GM21528 (cell line): ENCODE data around the gene KCTD16.

ENCODE experiments used
- ATAC-seq: cut with Tn5 transposase; IDR thresholded peaks from one replicate; pipeline ENCODE4 v1.9.1; 2021; ENCODE audit warnings: mild to moderate bottlenecking, moderate library complexity; ENCODE audit not compliant: unreplicated experiment, low FRiP score

KCTD16 gene

DNA sequence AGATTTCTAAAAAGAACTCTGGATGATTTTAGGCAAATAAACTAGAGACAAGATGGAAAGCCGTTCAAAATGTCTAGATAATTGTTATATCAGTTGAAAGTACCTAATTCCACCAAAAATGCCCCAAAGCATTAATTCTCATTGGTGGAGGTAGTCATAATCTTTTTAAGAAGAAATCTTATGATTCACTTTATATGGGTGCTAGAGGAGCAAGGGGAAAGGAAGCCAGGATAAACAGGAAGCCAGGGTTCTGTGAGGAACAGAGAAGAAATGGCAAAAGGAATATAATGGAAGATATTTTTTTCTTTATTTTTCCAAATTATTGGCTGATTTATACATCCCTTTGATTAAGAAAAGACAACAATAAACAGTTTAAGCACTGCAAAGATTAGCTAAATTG lies 8.0 kb upstream of the KCTD16 start:
- ATAC-seq = no peak

DNA sequence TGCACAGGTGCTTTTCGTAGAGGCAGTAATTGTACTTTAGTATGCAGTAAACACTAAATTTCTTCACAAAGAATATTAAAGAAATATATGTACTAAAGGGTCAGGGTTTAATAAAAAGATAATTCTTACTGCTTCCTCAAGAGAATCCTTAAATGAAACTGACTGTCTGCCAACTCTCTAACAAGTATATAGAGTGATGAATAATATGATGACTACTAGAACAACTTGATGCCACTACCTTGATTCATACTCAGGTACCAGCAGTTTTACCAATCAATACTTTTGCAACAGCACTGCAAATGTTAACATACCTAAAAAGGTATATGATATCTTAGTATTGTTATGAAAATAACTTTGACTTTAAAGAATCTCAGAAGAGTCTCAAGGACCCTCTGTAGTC lies 4.0 kb upstream of the KCTD16 start:
- no peak for ATAC-seq

DNA sequence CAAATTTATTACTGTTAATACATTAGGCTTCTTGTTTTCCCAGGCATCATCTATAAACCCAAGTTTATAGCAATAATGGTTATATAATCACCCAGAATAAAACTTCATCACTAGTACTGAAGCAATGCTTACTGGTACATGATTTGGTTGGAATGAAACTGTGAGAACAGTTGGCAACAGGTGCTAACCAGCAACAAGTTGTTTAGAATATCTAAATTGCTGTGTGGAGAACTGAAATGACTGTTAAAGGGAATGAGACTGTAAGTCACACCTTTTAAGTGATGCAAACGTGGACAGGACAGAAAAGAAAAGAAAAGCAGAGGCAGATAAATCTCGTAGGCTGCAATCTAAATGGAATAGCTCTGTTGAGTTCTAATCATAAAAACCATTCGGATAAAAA lies 2.7 kb upstream of the KCTD16 start:
- ATAC-seq = no peak

DNA sequence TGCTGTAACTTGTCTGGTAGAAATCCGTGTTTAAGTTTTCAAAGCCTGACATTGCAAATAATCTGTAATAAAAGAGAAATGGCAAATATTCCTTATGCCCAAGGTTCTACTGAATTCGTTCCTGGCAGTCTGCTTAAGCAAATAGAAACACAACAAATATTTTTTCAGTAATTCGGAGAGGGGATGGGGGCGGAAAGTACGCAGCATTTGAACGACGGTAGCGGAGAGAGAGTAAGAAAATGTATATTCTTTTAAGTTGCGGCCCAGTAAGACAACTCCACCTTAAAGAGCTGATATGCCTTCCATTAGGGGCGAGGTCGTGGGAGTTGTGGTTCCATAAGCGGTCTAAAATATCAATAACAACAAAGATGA lies 783 bp upstream of the KCTD16 start:
- peak; percentile 2 for ATAC-seq

DNA sequence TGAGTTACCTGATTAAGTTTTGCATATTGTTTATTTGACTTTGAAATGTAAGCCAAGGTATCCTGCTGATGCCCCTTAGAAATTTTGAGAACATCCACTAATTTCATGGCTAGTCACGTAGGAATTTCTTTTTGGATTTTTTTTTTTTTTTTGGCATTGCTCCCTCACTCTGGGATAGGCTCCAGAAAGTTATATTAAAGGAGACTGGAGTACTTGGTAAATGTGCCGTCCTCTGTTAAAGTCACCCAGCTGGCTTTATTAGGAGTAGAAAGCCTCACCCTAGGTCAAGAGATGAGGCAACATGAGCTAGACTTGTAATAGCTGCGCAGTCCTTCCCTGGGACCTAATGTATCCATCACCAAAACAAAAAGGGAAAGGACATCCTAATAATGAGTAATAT lies 3.1 kb downstream of the KCTD16 start:
- no peak for ATAC-seq

DNA sequence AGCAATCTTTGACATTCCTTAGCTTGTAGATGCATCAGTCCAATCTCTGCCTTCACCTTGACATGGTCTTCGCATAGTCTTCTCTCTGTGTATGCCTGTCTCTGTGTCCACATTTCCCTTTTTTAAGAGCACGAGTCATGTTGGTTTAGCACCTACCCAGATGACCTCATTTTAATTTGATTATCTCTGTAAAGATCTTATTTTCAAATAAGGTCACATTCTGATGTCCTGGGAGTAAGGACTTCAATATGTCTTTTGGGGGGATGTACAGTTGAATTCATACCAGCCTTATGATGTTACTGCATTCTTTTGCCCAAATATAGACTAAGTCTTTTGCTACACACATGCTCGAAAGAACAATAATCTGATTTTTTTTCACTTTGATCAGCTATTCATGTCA lies 6.9 kb downstream of the KCTD16 start:
- ATAC-seq = no peak

DNA sequence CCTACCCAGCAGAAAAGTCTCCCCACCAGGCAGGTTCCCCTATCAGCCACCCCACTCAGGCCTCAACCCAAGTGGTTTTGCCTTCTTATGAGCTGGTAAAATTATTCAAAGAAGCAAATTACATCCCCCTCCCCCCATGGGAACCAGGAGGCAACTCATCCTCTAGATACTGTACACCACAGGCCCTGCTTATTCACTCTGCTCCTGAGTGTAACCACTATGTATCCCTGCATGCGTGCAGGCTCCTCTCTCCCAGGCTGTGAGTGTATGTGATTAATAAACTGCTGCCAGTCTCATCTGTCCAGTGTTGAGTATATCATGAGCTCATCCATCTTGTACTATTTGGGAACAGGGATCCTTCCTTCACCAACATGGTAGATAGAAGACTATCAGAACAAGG lies 8.6 kb downstream of the KCTD16 start:
- ATAC-seq = no peak

DNA sequence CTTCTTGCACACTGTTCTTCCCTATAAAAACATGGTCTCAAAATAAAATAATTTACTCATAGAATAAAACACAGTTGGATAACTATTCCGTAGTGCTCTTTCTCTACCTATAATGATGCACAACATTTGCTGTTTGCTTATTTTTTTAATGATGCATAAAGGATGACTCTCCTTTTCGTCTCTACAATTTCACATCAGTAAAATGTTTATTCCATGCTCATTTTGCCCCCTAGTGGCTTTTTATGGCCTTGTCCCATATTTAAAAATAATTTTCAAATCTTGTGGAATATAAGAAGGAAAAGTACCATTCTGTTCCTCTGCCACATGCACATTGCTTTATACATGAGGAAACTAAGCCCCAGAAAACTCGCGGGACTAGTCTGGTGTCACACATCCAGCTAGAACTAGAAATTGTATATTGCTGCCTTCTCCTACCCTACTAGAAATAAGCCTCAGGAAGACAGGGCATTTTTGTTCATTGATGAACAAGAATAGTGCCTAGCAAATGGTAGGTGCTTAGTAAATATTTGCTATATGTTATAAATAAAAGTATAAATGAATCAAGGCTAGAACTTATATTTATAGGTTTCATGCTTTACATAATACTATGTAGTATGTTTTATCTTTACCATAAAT lies 12.7 kb downstream of the KCTD16 start:
- no peak for ATAC-seq

DNA sequence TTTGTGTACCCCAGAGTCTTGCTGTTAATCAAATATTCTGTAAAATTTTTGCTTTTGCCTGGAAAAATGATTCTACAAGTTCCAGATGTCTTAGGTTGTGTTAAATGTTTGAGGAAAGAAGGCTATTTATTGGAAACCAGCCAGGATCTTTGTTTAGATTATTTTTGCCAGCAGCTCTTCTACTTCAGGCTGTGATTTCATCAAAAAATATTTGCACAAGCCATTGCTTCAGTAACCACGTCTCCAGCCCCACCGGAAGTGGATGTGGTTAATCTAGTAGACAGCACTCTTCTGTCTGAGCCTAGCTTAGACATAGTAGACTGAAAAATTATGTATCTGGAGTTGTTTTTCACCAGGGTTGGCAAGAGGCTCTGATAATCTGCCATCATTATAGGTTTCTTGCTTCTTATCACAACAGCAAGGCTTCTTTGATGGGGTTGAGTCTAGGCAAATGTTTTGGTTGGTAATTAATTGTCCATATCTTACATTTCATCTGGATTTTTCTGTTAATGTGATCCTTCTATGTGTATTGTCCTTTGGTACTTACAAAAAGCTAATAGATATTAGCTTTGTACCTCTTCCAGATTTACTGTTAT lies 17.1 kb downstream of the KCTD16 start:
- ATAC-seq = peak; percentile 75

DNA sequence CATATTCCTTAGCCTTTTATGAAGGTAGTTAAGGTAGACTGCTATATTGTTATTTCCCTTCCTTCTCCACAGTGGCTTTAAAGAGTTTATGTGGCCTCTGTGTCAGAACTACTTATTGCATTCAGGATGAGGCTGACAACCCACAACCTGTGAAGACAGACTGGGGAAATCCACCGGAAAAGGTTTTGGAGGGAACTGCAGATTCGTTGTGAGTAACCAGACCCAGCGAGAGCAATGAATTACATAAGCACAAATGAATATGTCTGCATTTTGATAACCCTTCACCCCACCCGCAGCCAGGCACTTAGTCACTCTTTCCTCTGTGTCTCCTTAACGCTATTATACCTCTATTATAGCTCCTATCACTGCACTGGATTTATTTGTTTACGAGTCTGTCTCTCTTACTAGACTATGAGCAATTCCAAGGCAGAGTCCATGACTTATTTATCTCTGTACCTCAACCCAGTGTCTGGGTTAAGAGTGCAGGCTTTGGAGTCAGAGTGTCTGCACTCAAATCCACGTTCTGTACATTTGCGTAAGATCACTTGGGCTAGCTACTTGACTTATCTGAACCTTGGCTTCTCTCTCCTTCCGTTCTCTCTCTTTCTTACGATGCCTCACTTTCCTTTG lies 19.2 kb downstream of the KCTD16 start:
- ATAC-seq = no peak

DNA sequence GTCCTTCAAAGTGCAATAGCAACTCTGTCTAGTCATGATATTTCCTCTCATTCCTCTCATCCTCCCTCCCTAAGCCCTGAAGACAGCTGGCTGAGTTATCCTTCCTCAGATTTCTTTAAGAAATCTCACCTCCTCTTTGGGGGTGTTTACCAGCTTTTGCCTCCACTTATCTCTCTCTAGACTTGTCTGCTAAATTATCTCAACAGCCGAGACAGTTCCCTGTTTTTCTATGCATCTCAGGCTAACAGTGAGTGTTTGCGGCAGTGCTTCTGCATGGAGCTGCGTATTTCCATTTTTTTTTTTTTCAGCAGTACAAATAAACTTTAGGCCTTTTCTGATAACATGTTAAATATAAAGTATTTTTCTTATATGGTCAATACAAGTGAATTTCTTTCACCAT lies 20.9 kb downstream of the KCTD16 start:
- no peak for ATAC-seq

DNA sequence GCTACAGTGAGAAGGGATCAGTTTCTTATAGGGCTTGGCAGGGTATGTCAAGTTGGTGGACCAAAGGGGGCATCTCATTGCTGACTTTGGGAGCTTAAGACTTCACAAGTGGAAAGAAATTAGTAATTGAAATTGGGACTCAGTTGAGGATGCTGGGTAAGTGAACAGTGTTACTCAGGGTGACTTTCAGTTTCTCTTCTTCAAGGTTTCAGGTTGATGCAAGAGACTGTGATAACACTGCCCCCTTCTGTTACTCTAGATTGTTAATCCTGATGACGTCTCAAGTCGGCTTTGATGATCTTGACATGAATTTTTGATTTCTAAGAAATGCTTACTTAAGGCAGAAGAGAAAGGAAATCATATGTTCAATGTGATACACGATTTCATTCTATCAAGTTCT lies 21.3 kb downstream of the KCTD16 start:
- peak; percentile 92 for ATAC-seq

DNA sequence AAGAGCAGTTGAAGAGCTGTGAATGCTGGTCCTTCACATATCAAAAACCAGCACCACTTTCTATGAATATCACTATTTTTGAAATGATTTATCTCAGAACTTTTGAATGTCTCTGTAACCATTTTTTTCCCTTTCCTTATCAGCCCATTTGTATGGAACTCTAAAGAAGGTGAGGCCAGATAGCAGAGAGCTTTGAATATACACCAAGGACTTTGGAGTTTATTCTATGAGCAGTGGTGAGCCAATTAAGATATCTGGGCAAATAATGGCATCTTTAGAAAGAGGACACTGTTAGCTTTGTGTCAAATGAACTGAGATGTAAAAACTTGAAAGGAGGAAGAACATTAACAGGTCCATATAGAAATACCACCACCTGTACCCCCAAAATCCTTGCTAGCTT lies 22.0 kb downstream of the KCTD16 start:
- ATAC-seq = no peak

DNA sequence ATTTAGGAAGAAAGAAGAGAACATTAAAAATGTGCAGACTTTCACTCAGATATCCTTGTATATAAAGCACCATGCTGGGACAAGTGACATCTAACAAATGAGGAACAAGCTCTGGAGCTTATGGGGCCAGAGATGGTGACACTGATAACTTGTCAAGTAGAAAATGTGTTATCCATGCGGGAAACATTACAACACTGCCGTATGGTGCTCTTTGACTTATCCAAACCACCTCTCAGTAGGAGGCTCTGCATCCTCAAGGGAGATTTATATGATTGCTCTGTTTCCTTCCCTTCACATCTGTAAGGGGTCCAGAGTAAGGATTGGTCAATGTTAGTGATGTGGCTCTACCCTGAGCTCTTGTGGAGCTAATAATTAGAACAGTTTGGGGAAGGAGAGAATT lies 23.5 kb downstream of the KCTD16 start:
- no peak for ATAC-seq

DNA sequence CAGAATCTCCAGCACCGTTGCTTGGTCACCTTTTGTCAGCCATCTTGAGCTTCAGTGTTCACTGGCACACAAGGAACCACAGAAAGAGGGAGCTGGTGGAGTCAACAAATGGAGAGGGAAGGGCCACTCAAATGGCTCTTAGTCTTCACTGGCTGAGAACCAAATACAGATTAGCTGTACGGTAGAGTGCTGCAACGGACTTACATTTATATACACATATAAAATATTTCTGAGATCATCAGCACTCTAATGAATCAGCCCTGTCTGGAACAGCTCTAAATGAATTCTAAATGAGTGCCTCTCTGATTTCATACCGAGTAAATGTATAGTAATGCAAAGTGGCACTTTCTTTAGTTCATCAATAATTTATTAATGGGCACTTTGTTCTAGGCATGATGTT lies 24.8 kb downstream of the KCTD16 start:
- no peak for ATAC-seq

DNA sequence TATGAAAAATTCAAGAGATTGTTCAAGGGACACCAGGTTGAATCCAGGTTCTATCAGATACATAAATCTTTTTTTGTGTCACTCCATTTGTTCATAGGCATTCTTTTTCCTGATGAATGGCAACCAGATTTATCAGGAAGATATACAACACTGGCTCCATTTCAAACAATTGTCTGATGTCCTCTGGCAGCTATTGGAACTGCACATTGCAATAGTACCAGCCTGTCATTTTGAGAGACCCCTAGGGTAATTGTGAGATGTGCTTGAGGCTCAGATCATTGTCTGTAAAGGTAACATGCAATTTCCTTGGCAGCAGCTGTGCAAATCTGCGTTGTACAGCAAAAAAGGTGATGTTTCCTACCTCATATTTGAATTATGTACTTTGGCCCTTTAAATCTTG lies 25.9 kb downstream of the KCTD16 start:
- ATAC-seq = no peak

DNA sequence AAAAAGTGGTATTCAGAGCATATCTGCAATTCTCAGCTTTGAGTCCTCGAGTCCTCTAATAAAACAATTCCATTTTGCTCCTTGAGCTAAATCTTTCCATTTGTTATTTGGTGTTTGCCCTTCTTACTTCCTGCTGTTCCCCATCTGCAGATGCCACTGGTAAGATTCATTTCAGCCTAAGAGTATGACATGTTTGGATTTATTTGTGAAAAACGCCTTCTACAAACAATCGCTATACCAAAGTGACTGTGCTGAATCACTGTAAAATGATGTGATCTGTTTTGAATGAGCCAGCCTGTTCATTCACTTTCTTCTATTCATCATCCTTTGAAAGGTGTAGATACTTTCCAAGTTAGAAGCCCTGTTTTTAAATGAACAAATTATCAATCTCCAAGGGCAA lies 27.7 kb downstream of the KCTD16 start:
- no peak for ATAC-seq

DNA sequence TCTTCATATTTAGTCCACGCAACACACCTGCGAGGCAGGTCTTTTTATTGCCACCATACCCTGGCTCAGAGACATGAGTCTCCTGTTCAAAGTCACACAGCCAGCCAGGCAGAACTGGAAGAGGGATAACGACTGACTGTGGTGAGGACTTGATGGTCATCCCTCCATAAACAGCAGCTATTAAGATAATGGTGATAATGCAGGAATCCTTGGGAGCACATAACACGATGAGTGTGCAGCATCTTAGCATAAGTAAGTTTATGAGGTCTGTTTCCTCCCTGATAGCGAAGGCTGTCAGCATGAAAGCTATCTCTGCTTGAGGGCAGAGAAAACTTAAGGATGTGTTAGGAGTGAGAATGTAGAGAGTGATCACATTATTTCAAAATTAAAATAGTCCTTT lies 30.9 kb downstream of the KCTD16 start:
- ATAC-seq = no peak

DNA sequence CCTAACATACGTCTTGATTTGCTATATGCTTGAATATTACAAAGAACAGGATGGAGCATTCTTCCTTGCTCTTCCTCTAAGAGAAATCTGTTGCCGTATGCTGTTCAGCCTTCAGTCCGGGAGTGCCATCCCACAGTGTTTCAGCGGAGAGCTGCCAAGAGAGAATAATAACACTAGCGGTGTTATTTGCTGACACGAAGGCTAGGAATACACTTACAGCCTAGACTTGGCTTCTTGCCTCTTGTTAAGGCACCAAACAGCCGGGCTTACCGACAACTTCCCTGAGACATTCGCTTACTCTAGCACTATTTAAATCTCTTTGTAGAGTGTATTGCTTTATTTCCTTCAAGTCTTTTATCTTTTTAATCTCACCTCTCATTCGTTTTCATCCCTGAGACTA lies 31.4 kb downstream of the KCTD16 start:
- ATAC-seq = no peak

DNA sequence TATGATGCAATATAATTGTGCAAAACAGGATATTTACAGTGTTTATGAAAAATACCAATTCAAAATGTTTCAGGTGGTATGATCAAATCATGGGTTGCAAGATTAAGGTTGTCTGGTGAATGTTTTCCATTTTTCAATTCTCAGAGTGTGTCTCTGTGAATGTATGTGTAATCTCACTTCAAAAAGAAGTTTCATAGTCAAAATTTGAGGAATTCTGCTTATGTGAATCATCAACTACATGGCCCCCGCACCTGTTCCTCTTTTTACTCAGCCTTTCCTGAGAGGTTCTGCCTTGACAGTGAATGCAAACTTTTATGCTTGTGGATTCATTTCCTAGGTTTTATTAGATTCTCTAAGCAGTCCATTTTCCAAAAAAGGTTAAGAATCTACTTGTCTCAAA lies 32.1 kb downstream of the KCTD16 start:
- no peak for ATAC-seq

DNA sequence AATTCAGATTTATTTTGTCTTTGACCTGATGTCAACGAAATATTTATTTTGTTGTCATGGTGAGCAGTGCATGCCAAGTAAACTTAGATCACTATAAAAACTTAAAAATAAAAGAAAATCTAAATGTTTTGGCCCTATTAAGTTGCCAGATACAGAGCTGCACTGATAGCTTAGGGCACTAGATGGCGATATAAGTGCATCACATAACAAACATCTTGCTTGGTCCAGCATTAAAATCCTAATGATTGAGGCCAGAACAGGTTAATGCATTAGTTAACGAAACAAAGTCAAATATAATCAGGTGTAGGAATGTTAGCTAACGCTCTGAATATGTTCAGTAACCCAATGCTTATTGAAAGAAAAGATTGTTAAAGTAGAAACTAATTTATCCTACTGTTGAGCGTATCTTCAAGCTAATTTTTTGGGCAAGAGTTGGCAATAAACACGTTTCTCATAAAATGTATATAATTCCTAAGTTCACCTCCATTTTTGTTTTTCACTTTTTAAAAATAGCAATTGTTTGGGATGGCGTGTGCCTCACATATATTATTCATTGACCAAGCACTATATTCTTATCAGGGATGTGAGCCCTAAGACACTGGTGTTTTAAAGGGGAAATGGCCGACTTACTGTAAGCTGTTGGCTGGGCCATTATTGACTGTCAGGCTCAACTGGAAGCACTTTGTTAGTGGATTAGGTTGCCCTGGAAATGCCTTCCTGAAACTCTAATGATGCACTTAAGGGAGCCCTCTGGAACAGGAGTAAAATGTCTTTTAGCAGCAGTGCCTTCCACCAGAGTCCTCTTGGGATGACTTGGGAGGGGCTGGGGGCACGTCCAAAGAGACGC lies 33.3 kb downstream of the KCTD16 start:
- peak; percentile 80 for ATAC-seq
